ENCODE results near the gene PRKAR2A. TPM values are rescaled to one million over a fixed set of nuclear protein-coding genes. Genes with fewer than 3 reads are reported as not detected.
"Not testable (repeated sequence)": the region's sequence is repeated elsewhere in the genome, so short reads cannot be mapped to it uniquely, and the experiment has no call there.

Gene PRKAR2A
- polyA plus RNA-seq, 1 donor from 2014 or later = 10.0 TPM

- H3K4me3 Mint-ChIP-seq = no peak overlapping the region
- H3K27ac Mint-ChIP-seq = no peak overlapping the region
- H3K4me1 Mint-ChIP-seq = peaks cover 4 to 12% (median 8%) of the 10 kb centered on the region in 3 donors
- H3K9me3 Mint-ChIP-seq = no peaks in the 10 kb centered on the region
- H3K27me3 Mint-ChIP-seq = no peaks in the 10 kb centered on the region
- H3K36me3 Mint-ChIP-seq = no peaks in the 10 kb centered on the region
Measured at GRCh38 chr3:48819234-48820221, 28.1 kb downstream of the PRKAR2A start.

GRCh38 chr3:48811524-48811923 lies 36.1 kb downstream of the PRKAR2A start:
- Mint-ChIP-seq H3K4me1 (peaks cover 11 to 22% (median 18%) of the 10 kb centered on the region in 3 donors), H3K4me3 (peak overlapping the region in 2 of 4 donors; percentile 36 to 78), H3K9me3 (no peaks in the 10 kb centered on the region), H3K27ac (peak overlapping the region in 1 of 3 donors; percentile 88), H3K36me3 (no peaks in the 10 kb centered on the region), H3K27me3 (no peaks in the 10 kb centered on the region)

- H3K36me3 Mint-ChIP-seq = peaks cover 7% of the 10 kb centered on the region
- H3K4me1 Mint-ChIP-seq = peaks cover 0 to 5% (median 3%) of the 10 kb centered on the region in 3 donors
- H3K4me3 Mint-ChIP-seq = no peak overlapping the region
- no peaks in the 10 kb centered on the region for H3K27me3 Mint-ChIP-seq
- no peaks in the 10 kb centered on the region for H3K9me3 Mint-ChIP-seq
- H3K27ac Mint-ChIP-seq = no peak overlapping the region
Measured at GRCh38 chr3:48804930-48805329, 42.7 kb downstream of the PRKAR2A start.

- not testable (repeated sequence) for H3K27ac Mint-ChIP-seq, H3K36me3 Mint-ChIP-seq, H3K4me3 Mint-ChIP-seq, H3K4me1 Mint-ChIP-seq, H3K9me3 Mint-ChIP-seq, H3K27me3 Mint-ChIP-seq
Measured at GRCh38 chr3:48800831-48801230, 46.8 kb downstream of the PRKAR2A start.

GRCh38 chr3:48798998-48799397 lies 48.7 kb downstream of the PRKAR2A start:
- Mint-ChIP-seq H3K27ac (peak overlapping the region in 2 of 3 donors; percentile 7 to 8), H3K4me3 (no peak overlapping the region), H3K9me3 (no peaks in the 10 kb centered on the region), H3K36me3 (peaks cover 4% of the 10 kb centered on the region), H3K4me1 (peaks cover 0 to 5% (median 1%) of the 10 kb centered on the region in 3 donors), H3K27me3 (no peaks in the 10 kb centered on the region)

GRCh38 chr3:48797626-48798025 lies 50.0 kb downstream of the PRKAR2A start:
- peaks cover 0 to 1% (median under 1%) of the 10 kb centered on the region in 3 donors for H3K4me1 Mint-ChIP-seq
- no peak overlapping the region for H3K4me3 Mint-ChIP-seq
- H3K27ac Mint-ChIP-seq = peak overlapping the region in 1 of 3 donors; percentile 59
- H3K36me3 Mint-ChIP-seq = peaks cover 2% of the 10 kb centered on the region
- H3K27me3 Mint-ChIP-seq = no peaks in the 10 kb centered on the region
- no peaks in the 10 kb centered on the region for H3K9me3 Mint-ChIP-seq

GRCh38 chr3:48795997-48796732 lies 51.5 kb downstream of the PRKAR2A start:
- H3K4me3 Mint-ChIP-seq = no peak overlapping the region

GRCh38 chr3:48793484-48793883 lies 54.2 kb downstream of the PRKAR2A start:
- H3K27me3 Mint-ChIP-seq, H3K4me1 Mint-ChIP-seq, H3K27ac Mint-ChIP-seq, H3K4me3 Mint-ChIP-seq, H3K36me3 Mint-ChIP-seq, H3K9me3 Mint-ChIP-seq: not testable (repeated sequence)

More at GRCh38 chr3:48795997-48796732, 51.5 kb downstream of the PRKAR2A start:
- peaks cover 2% of the 10 kb centered on the region for H3K36me3 Mint-ChIP-seq
- H3K4me1 Mint-ChIP-seq = peaks cover 0 to 1% (median 0%) of the 10 kb centered on the region in 3 donors
- H3K9me3 Mint-ChIP-seq = no peaks in the 10 kb centered on the region
- H3K27ac Mint-ChIP-seq = peak overlapping the region in 1 of 3 donors; percentile 61
- no peaks in the 10 kb centered on the region for H3K27me3 Mint-ChIP-seq

- Mint-ChIP-seq H3K4me1 (peaks cover 0 to 2% (median 0%) of the 10 kb centered on the region in 3 donors), H3K9me3 (no peaks in the 10 kb centered on the region), H3K4me3 (no peak overlapping the region), H3K36me3 (peaks cover 6% of the 10 kb centered on the region), H3K27me3 (no peaks in the 10 kb centered on the region), H3K27ac (no peak overlapping the region)
Measured at GRCh38 chr3:48789665-48790064, 58.0 kb downstream of the PRKAR2A start.

- H3K27me3 Mint-ChIP-seq = no peaks in the 10 kb centered on the region
- peaks cover 6% of the 10 kb centered on the region for H3K36me3 Mint-ChIP-seq
- no peak overlapping the region for H3K4me3 Mint-ChIP-seq
- no peaks in the 10 kb centered on the region for H3K9me3 Mint-ChIP-seq
- peak overlapping the region in 1 of 3 donors; percentile 31 for H3K27ac Mint-ChIP-seq
- H3K4me1 Mint-ChIP-seq = peaks cover 0 to 2% (median 0%) of the 10 kb centered on the region in 3 donors
Measured at GRCh38 chr3:48788544-48789162, 59.0 kb downstream of the PRKAR2A start.

- Mint-ChIP-seq H3K27ac (no peak overlapping the region), H3K4me3 (no peak overlapping the region), H3K4me1 (no peaks in the 10 kb centered on the region), H3K36me3 (peaks cover 12% of the 10 kb centered on the region), H3K27me3 (no peaks in the 10 kb centered on the region), H3K9me3 (no peaks in the 10 kb centered on the region)
Measured at GRCh38 chr3:48784426-48785120, 63.1 kb downstream of the PRKAR2A start.

- no peaks in the 10 kb centered on the region for H3K9me3 Mint-ChIP-seq
- no peak overlapping the region for H3K27ac Mint-ChIP-seq
- H3K36me3 Mint-ChIP-seq = peaks cover 12% of the 10 kb centered on the region
- peak overlapping the region in 1 of 4 donors; percentile 28 for H3K4me3 Mint-ChIP-seq
- H3K4me1 Mint-ChIP-seq = no peaks in the 10 kb centered on the region
- no peaks in the 10 kb centered on the region for H3K27me3 Mint-ChIP-seq
Measured at GRCh38 chr3:48783304-48783703, 64.4 kb downstream of the PRKAR2A start.

- Mint-ChIP-seq H3K9me3 (no peaks in the 10 kb centered on the region), H3K4me1 (no peaks in the 10 kb centered on the region), H3K36me3 (peaks cover 12% of the 10 kb centered on the region), H3K4me3 (no peak overlapping the region), H3K27ac (no peak overlapping the region), H3K27me3 (no peaks in the 10 kb centered on the region)
Measured at GRCh38 chr3:48782046-48782445, 65.6 kb downstream of the PRKAR2A start.

- not testable (repeated sequence) for H3K27me3 Mint-ChIP-seq, H3K4me1 Mint-ChIP-seq, H3K9me3 Mint-ChIP-seq, H3K4me3 Mint-ChIP-seq, H3K27ac Mint-ChIP-seq
- peaks cover 10% of the 10 kb centered on the region for H3K36me3 Mint-ChIP-seq
Measured at GRCh38 chr3:48778565-48778964, 69.1 kb downstream of the PRKAR2A start.
